Activated T-cell treated with anti-CD3 and anti-CD28 coated beads, Interleukin-2, amount 50 U/mL, for 72 hours (primary cell): ENCODE results near the gene RPL7L1. TPM values are rescaled to one million over a fixed set of nuclear protein-coding genes. Genes with fewer than 3 reads are reported as not detected.

Source experiments
- ATAC-seq, 2 donors: fragments of 150-1000 bp; cut with Tn5 transposase; replicated peaks in 1 of 2; 2 replicates each; pipeline ENCODE4 v1.10.0; 2021; ENCODE audit warnings: moderate library complexity in 2 of 2, mild to moderate bottlenecking in 1 of 2
- DNase-seq, 2 donors: peaks; one replicate each; pipeline ENCODE4 v3.0.0; 2021 to 2022; ENCODE audit warnings: mixed read lengths in 1 of 2
- H3K27ac Mint-ChIP-seq: one replicate; pipeline ENCODE4 v1.8.0; 2022; ENCODE audit warnings: mild to moderate bottlenecking, moderate library complexity, mixed read lengths
- H3K27me3 Mint-ChIP-seq: one replicate; pipeline ENCODE4 v1.8.0; 2022; ENCODE audit warnings: low read depth, mixed read lengths
- H3K36me3 Mint-ChIP-seq, 2 donors: one replicate each; pipeline ENCODE4 v1.8.0; 2022; ENCODE audit warnings: mixed read lengths in 2 of 2, mild to moderate bottlenecking in 1 of 2; ENCODE audit not compliant: insufficient read depth in 2 of 2
- H3K4me1 Mint-ChIP-seq: one replicate; pipeline ENCODE4 v1.8.0; 2022; ENCODE audit warnings: low read depth, mixed read lengths
- H3K4me3 Mint-ChIP-seq, 2 donors: one replicate each; pipeline ENCODE4 v1.8.0; 2022; ENCODE audit warnings: mild to moderate bottlenecking in 2 of 2, mixed read lengths in 2 of 2, moderate library complexity in 2 of 2
- H3K9me3 Mint-ChIP-seq, 2 donors: one replicate each; pipeline ENCODE4 v1.8.0; 2022; ENCODE audit warnings: mixed read lengths in 2 of 2
- total RNA-seq, 2 donors: library from RNA; stranded (reverse); gene quantifications; one replicate each; pipeline ENCODE4 v1.2.3, GENCODE V29; 2022

The RPL7L1 gene
- total RNA-seq, result 100 to 1,000 TPM; 116 to 117 TPM

- ATAC-seq (peak; percentile 96 to 97), DNase-seq (peak; percentile 83 to 85)
- no peaks in the 10 kb centered on the region for H3K9me3 Mint-ChIP-seq
- H3K27ac Mint-ChIP-seq, result peak within 1 kb of the TSS; percentile 97
- H3K4me1 Mint-ChIP-seq, result peaks cover 38% of the 10 kb centered on the region
- H3K27me3 Mint-ChIP-seq, result no peaks in the 10 kb centered on the region
- H3K36me3 Mint-ChIP-seq, result peaks cover 15% of the 10 kb centered on the region in 2 donors
- peak within 1 kb of the TSS; percentile 90 to 100 for H3K4me3 Mint-ChIP-seq
Measured at GRCh38 chr6:42879372-42880239, at the start of gene RPL7L1. TSS of gene RPL7L1 (plus strand) at chr6:42879616. CDS start at chr6:42879911, 295 bp downstream.

GRCh38 chr6:42831237-42831636, 48.2 kb upstream of the RPL7L1 start:
- no peak overlapping the region for H3K4me3 Mint-ChIP-seq
- H3K27me3 Mint-ChIP-seq, result no peaks in the 10 kb centered on the region
- ATAC-seq (no peak), DNase-seq (no peak)
- H3K9me3 Mint-ChIP-seq, result no peaks in the 10 kb centered on the region
- peaks cover 3 to 18% of the 10 kb centered on the region in 2 donors for H3K36me3 Mint-ChIP-seq
- H3K4me1 Mint-ChIP-seq, result no peaks in the 10 kb centered on the region
- peak overlapping the region; percentile 65 for H3K27ac Mint-ChIP-seq

- H3K9me3 Mint-ChIP-seq, result no peaks in the 10 kb centered on the region
- peaks cover 2 to 12% of the 10 kb centered on the region in 2 donors for H3K36me3 Mint-ChIP-seq
- no peaks in the 10 kb centered on the region for H3K4me1 Mint-ChIP-seq
Measured at GRCh38 chr6:42834056-42834455, 45.4 kb upstream of the RPL7L1 start.

GRCh38 chr6:42841844-42842584, 37.4 kb upstream of the RPL7L1 start:
- H3K4me3 Mint-ChIP-seq, result peak overlapping the region in 1 of 2 donors; percentile 8
- H3K27ac Mint-ChIP-seq, result peak overlapping the region; percentile 43
- peak in 1 of 2 donors; percentile 50 for ATAC-seq
- peaks cover 28% of the 10 kb centered on the region for H3K4me1 Mint-ChIP-seq
- no peaks in the 10 kb centered on the region for H3K27me3 Mint-ChIP-seq
- H3K36me3 Mint-ChIP-seq, result peaks cover 0 to 4% of the 10 kb centered on the region in 2 donors
- H3K9me3 Mint-ChIP-seq, result no peaks in the 10 kb centered on the region
- DNase-seq, result no peak

More at GRCh38 chr6:42834056-42834455, 45.4 kb upstream of the RPL7L1 start:
- Mint-ChIP-seq H3K27me3 (no peaks in the 10 kb centered on the region), H3K4me3 (no peak overlapping the region), H3K27ac (no peak overlapping the region)
- ATAC-seq (no peak), DNase-seq (no peak)

GRCh38 chr6:42845327-42845694, 34.1 kb upstream of the RPL7L1 start:
- H3K4me1 Mint-ChIP-seq, result peaks cover 28% of the 10 kb centered on the region
- ATAC-seq (no peak), DNase-seq (no peak)
- H3K27me3 Mint-ChIP-seq, result no peaks in the 10 kb centered on the region
- peaks cover 0 to 4% of the 10 kb centered on the region in 2 donors for H3K36me3 Mint-ChIP-seq
- no peak overlapping the region for H3K27ac Mint-ChIP-seq
- no peak overlapping the region for H3K4me3 Mint-ChIP-seq
- no peaks in the 10 kb centered on the region for H3K9me3 Mint-ChIP-seq

- Mint-ChIP-seq H3K4me1 (peaks cover 24% of the 10 kb centered on the region), H3K36me3 (peaks cover 0 to 4% of the 10 kb centered on the region in 2 donors), H3K4me3 (no peak overlapping the region), H3K9me3 (no peaks in the 10 kb centered on the region), H3K27me3 (no peaks in the 10 kb centered on the region), H3K27ac (no peak overlapping the region)
- ATAC-seq (no peak), DNase-seq (no peak)
Measured at GRCh38 chr6:42846505-42846904, 32.9 kb upstream of the RPL7L1 start.

GRCh38 chr6:42848700-42849099, 30.7 kb upstream of the RPL7L1 start:
- Mint-ChIP-seq H3K27me3 (no peaks in the 10 kb centered on the region), H3K9me3 (no peaks in the 10 kb centered on the region), H3K4me1 (peaks cover 6% of the 10 kb centered on the region), H3K27ac (no peak overlapping the region), H3K4me3 (no peak overlapping the region), H3K36me3 (peaks cover 0 to 4% of the 10 kb centered on the region in 2 donors)
- DNase-seq, result no peak
- no peak for ATAC-seq

GRCh38 chr6:42851599-42851998, 27.8 kb upstream of the RPL7L1 start:
- Mint-ChIP-seq H3K4me1 (no peaks in the 10 kb centered on the region), H3K4me3 (no peak overlapping the region), H3K27ac (no peak overlapping the region), H3K27me3 (no peaks in the 10 kb centered on the region), H3K36me3 (no peaks in the 10 kb centered on the region), H3K9me3 (no peaks in the 10 kb centered on the region)
- DNase-seq (no peak), ATAC-seq (no peak)

GRCh38 chr6:42860036-42860435, 19.4 kb upstream of the RPL7L1 start:
- Mint-ChIP-seq H3K9me3 (no peaks in the 10 kb centered on the region), H3K4me1 (peaks cover 5% of the 10 kb centered on the region), H3K27me3 (no peaks in the 10 kb centered on the region), H3K4me3 (no peak overlapping the region), H3K27ac (no peak overlapping the region), H3K36me3 (peaks cover 6 to 8% of the 10 kb centered on the region in 2 donors)
- no peak for DNase-seq
- no peak for ATAC-seq

GRCh38 chr6:42860481-42860880, 18.9 kb upstream of the RPL7L1 start:
- Mint-ChIP-seq H3K9me3 (no peaks in the 10 kb centered on the region), H3K36me3 (peaks cover 6 to 8% of the 10 kb centered on the region in 2 donors), H3K4me3 (no peak overlapping the region), H3K4me1 (peaks cover 5% of the 10 kb centered on the region), H3K27me3 (no peaks in the 10 kb centered on the region), H3K27ac (no peak overlapping the region)
- ATAC-seq (no peak), DNase-seq (no peak)

GRCh38 chr6:42864602-42865001, 14.8 kb upstream of the RPL7L1 start:
- Mint-ChIP-seq H3K36me3 (peaks cover 3 to 4% of the 10 kb centered on the region in 2 donors), H3K4me3 (no peak overlapping the region), H3K27me3 (no peaks in the 10 kb centered on the region), H3K9me3 (no peaks in the 10 kb centered on the region), H3K27ac (peak overlapping the region; percentile 11), H3K4me1 (peaks cover 5% of the 10 kb centered on the region)
- DNase-seq (no peak), ATAC-seq (no peak)

- Mint-ChIP-seq H3K36me3 (no peaks in the 10 kb centered on the region), H3K27me3 (no peaks in the 10 kb centered on the region), H3K4me1 (no peaks in the 10 kb centered on the region), H3K9me3 (no peaks in the 10 kb centered on the region), H3K4me3 (no peak overlapping the region), H3K27ac (peak overlapping the region; percentile 5)
- DNase-seq (no peak), ATAC-seq (no peak)
Measured at GRCh38 chr6:42870145-42870936, 9.1 kb upstream of the RPL7L1 start.

- ATAC-seq, result no peak
- DNase-seq, result no peak
- H3K36me3 Mint-ChIP-seq, result no peaks in the 10 kb centered on the region
- H3K4me1 Mint-ChIP-seq, result no peaks in the 10 kb centered on the region
- no peaks in the 10 kb centered on the region for H3K27me3 Mint-ChIP-seq
- no peak overlapping the region for H3K4me3 Mint-ChIP-seq
- no peak overlapping the region for H3K27ac Mint-ChIP-seq
- no peaks in the 10 kb centered on the region for H3K9me3 Mint-ChIP-seq
Measured at GRCh38 chr6:42871711-42872110, 7.7 kb upstream of the RPL7L1 start.
